Transverse colon (tissue), 4 donors: ENCODE measurements around the gene CAPRIN1. TPM values are rescaled to one million over a fixed set of nuclear protein-coding genes. Genes with fewer than 3 reads are reported as not detected.

ENCODE experiments used
- DNase-seq: peaks from one replicate; pipeline ENCODE4 v3.0.0-alpha.2; 2019
- H3K27ac ChIP-seq, 4 donors: fragments of 200-600 bp; sonication (generic); 2 replicates each; pipeline ENCODE4 v1.5.1; 2016 to 2018; ENCODE audit warnings: inconsistent platforms in 4 of 4
- H3K27me3 ChIP-seq: fragments of 200-600 bp; sonication (generic); 2 replicates; pipeline ENCODE4 v1.5.1; 2017; ENCODE audit warnings: inconsistent platforms
- H3K36me3 ChIP-seq, 4 donors: fragments of 200-600 bp; sonication (generic); 2 replicates each; pipeline ENCODE4 v1.5.1; 2017 to 2019; ENCODE audit warnings: inconsistent platforms in 4 of 4
- H3K4me1 ChIP-seq, 4 donors: fragments of 200-600 bp; sonication (generic); 2 replicates each; pipeline ENCODE4 v1.5.1; 2017 to 2020; ENCODE audit warnings: inconsistent platforms in 4 of 4
- H3K4me3 ChIP-seq, 4 donors: fragments of 200-600 bp; sonication (generic); 1 replicate in 1 of 4; 2 replicates in 3 of 4; pipeline versions ENCODE4 v1.5.1 to v1.6.1; 2017 to 2019; ENCODE audit warnings: inconsistent platforms in 4 of 4
- H3K9me3 ChIP-seq, 2 donors: fragments of 200-600 bp; sonication (generic); 2 replicates each; pipeline ENCODE4 v1.5.1; 2017 to 2019; ENCODE audit warnings: inconsistent platforms in 2 of 2
- CTCF ChIP-seq, 5 experiments: fragments of 200-600 bp in 3 of 5; fragments of 450-650 bp in 2 of 5; sonication (generic) in 3 of 5; IDR thresholded peaks; 1 replicate in 2 of 5; 2 replicates in 3 of 5; pipeline ENCODE4 v1.5.1; 2016 to 2017; ENCODE audit warnings: antibody characterized with exemption in 5 of 5, inconsistent platforms in 3 of 5, mild to moderate bottlenecking in 2 of 5, moderate library complexity in 1 of 5
- EP300 ChIP-seq: sonication (generic); formaldehyde crosslinking; IDR thresholded peaks from one replicate; pipeline ENCODE4 v1.6.1; 2017; ENCODE audit warnings: antibody characterized with exemption, low read depth
- POLR2A ChIP-seq: fragments of 450-650 bp; IDR thresholded peaks from one replicate; pipeline ENCODE4 v1.6.1; 2016; ENCODE audit warnings: antibody characterized with exemption, mild to moderate bottlenecking, moderate library complexity
- POLR2AphosphoS5 ChIP-seq, 3 donors: sonication (generic); formaldehyde crosslinking; IDR thresholded peaks; one replicate each; pipeline ENCODE4 v1.6.1; 2016; ENCODE audit warnings: antibody characterized with exemption in 3 of 3
- WGBS, 2 donors: methylation state at CpG; one replicate each; pipeline ENCODE4 v1.1.5; 2018; ENCODE audit warnings: low coverage in 1 of 2; 5-methylcytosine and 5-hydroxymethylcytosine counted together
- in situ Hi-C, 4 donors: fragments of 200-750 bp; cut with MboI; loops; one replicate each; pipeline versions ENCODE4 v1.15.0 to v1.15.1; 2017; ENCODE audit warnings: low sequenced_read_pairs in 3 of 4, low pct_ligation_motif_present in 1 of 4, low pct_unique_long_range_greater_than_20kb in 1 of 4
- intact Hi-C: fragments of 100-400 bp; cut with DNase I; formaldehyde crosslinking; loops from one replicate; pipeline ENCODE4 v1.15.1; 2023; ENCODE audit warnings: low total_unique reads
- total RNA-seq, 4 donors: library from RNA; depleted of rRNA; stranded (reverse); fragments of >200 nt; gene quantifications; one replicate each; pipeline ENCODE4 v1.1.0, GENCODE V29; 2016

CAPRIN1 gene
- total RNA-seq, 4 donors from 2014 or later = 129 to 163 (median 152) TPM

- intact Hi-C loops = no loop called here
- no peaks in the 10 kb centered on the region for H3K36me3 ChIP-seq
- WGBS, 2 donors = 96% methylated on average over 2 of the region's 2 CpGs; no CpG with 5 or more reads in 1 of the 2 donors
- H3K4me3 ChIP-seq = no peak overlapping the region
- TF ChIP-seq POLR2A = no peak
- no peak for TF ChIP-seq POLR2AphosphoS5 (IDR thresholded peaks at IDR 0.05)
- no peak for TF ChIP-seq CTCF (IDR thresholded peaks at IDR 0.05)
- no peak overlapping the region for H3K27ac ChIP-seq
- no peaks in the 10 kb centered on the region for H3K9me3 ChIP-seq
- H3K27me3 ChIP-seq = no peaks in the 10 kb centered on the region
- DNase-seq = no peak
- peaks cover 0 to 16% (median 9%) of the 10 kb centered on the region in 4 donors for H3K4me1 ChIP-seq
- in situ Hi-C loops = no loop called here
Observed at GRCh38 chr11:34033399-34033798, 18.1 kb upstream of the CAPRIN1 start.

DNA sequence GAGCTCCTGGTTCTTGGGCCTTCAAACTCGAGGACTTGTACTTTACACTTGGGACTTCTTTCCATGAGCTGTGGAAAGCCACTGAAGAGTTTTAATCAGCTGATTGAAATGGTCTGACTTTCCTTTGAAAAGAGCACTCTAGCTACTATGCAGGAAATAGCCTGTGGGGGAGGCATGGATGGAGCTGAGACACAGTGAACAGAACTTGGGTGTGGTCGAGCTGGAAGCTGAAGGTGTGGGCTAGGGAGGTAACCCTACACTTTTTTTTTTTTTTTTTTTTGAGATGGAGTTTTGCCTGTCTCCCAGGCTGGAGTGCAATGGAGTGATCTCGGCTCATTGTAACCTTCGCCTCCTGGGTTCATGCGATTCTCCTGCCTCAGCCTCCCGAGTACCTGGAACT, 17.5 kb upstream of the CAPRIN1 start:
- Histone ChIP-seq H3K27me3 (no peaks in the 10 kb centered on the region), H3K9me3 (no peaks in the 10 kb centered on the region), H3K4me1 (peaks cover 0 to 9% (median 6%) of the 10 kb centered on the region in 4 donors), H3K4me3 (no peak overlapping the region), H3K36me3 (no peaks in the 10 kb centered on the region), H3K27ac (no peak overlapping the region)
- DNase-seq = no peak
- 50 to 87% methylated on average over 2 to 6 of the region's 6 CpGs for WGBS, 2 donors
- TF ChIP-seq POLR2AphosphoS5 (IDR thresholded peaks at IDR 0.05) (no peak), CTCF (IDR thresholded peaks at IDR 0.05) (no peak), EP300 (no peak), POLR2A (no peak)
- in situ Hi-C loops = no loop called here
- intact Hi-C loops = no loop called here

GRCh38 chr11:34036456-34036855, 15.1 kb upstream of the CAPRIN1 start:
- Histone ChIP-seq H3K36me3 (no peaks in the 10 kb centered on the region), H3K4me3 (no peak overlapping the region), H3K27ac (no peak overlapping the region), H3K27me3 (no peaks in the 10 kb centered on the region), H3K4me1 (no peaks in the 10 kb centered on the region), H3K9me3 (no peaks in the 10 kb centered on the region)
- TF ChIP-seq POLR2AphosphoS5 (IDR thresholded peaks at IDR 0.05) (no peak), CTCF (IDR thresholded peaks at IDR 0.05) (no peak), POLR2A (no peak), EP300 (no peak)
- 93 to 100% methylated on average over 1 of the region's 1 CpG for WGBS, 2 donors
- in situ Hi-C loops (no loop called here), intact Hi-C loops (no loop called here)
- DNase-seq = no peak

- Histone ChIP-seq H3K4me3 (no peak overlapping the region), H3K27me3 (no peaks in the 10 kb centered on the region), H3K9me3 (no peaks in the 10 kb centered on the region), H3K36me3 (no peaks in the 10 kb centered on the region), H3K27ac (no peak overlapping the region), H3K4me1 (no peaks in the 10 kb centered on the region)
- no peak for DNase-seq
- in situ Hi-C loops = no loop called here
- intact Hi-C loops = no loop called here
- 76% methylated on average over 2 of the region's 2 CpGs; no CpG with 5 or more reads in 1 of the 2 donors for WGBS, 2 donors
- TF ChIP-seq EP300 (no peak), CTCF (IDR thresholded peaks at IDR 0.05) (no peak), POLR2A (no peak), POLR2AphosphoS5 (IDR thresholded peaks at IDR 0.05) (no peak)
Observed at GRCh38 chr11:34037016-34037415, 14.5 kb upstream of the CAPRIN1 start.
